Fibroblast of lung (primary cell): Measurements from ENCODE around the gene CMIP.

Experiments
- CTCF ChIP-seq, 2 donors: IDR thresholded peaks in 1 of 2; conservative IDR thresholded peaks in 1 of 2; 1 replicate in 1 of 2; 2 replicates in 1 of 2; pipeline ENCODE4 v1.5.1; 2011 to 2012; ENCODE audit warnings: low read length in 2 of 2, control low read depth in 1 of 2, inconsistent platforms in 1 of 2, low read depth in 1 of 2, mild to moderate bottlenecking in 1 of 2
- EZH2 ChIP-seq: IDR thresholded peaks from 2 replicates; pipeline ENCODE4 v1.5.1; 2012; ENCODE audit warnings: low read length, control low read depth, mild to moderate bottlenecking; ENCODE audit errors: missing control alignments

- TF ChIP-seq EZH2, result no peak
- no peak for TF ChIP-seq CTCF (conservative IDR thresholded peaks at IDR 0.05 in 1 of 2, IDR thresholded peaks at IDR 0.05 in 1 of 2; ENCODE audit: low read depth in 1 of 2, low read length in 2 of 2)
Observed at GRCh38 chr16:81477697-81478693, 33.4 kb downstream of the CMIP start.
